Measurements from ENCODE around the gene UBR4. TPM values are rescaled to one million over a fixed set of nuclear protein-coding genes. Genes with fewer than 3 reads are reported as not detected.

Gene UBR4
- total RNA-seq, 1 experiment from 2014 or later = 131 TPM

DNA sequence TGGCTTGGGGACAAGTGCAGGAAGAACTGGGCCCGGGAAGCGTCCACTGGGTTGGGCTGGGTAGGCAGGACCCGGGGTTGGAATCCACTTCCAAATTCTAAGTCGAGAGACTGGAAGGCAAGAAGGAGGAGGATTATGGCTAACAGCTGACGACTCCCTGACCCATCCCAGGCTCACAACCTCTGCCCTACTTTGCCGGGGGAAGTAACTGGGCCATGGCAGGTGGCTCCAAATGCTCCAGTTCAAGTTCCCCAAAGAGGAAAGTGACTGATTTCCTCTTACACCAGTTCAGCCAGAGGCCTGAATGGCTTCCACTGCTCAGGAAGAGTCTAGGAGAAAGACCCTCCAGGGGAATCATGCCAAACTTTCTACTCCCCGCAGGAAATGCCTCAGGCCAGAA lies 29.8 kb upstream of the UBR4 start:
- DNase-seq = no peak
- H3K23me2 ChIP-seq (ENCODE audit: insufficient read length, low read depth, low read length, poor library complexity, severe bottlenecking) = no peaks in the 10 kb centered on the region
- H3K56ac ChIP-seq (ENCODE audit: insufficient read length, low read depth, low read length) = no peak overlapping the region
- no peak overlapping the region for H3K4me3 Mint-ChIP-seq
- no peak overlapping the region for H3K18ac ChIP-seq (ENCODE audit: insufficient read length, low read depth, low read length)
- H2BK12ac ChIP-seq (ENCODE audit: insufficient read length, low read depth, low read length) = no peak overlapping the region
- no peak overlapping the region for H4K8ac ChIP-seq (replicated peaks; ENCODE audit: insufficient read length, low read depth, low read length)
- H3K36me3 Mint-ChIP-seq (ENCODE audit: insufficient read depth in 1 of 3, low read depth in 3 of 3) = peaks cover 55 to 87% (median 81%) of the 10 kb centered on the region in 3 experiments; a peak in 6 of 7 replicates
- no peak overlapping the region for H3T11ph ChIP-seq (ENCODE audit: low read length)
- H2BK120ac ChIP-seq (ENCODE audit: low read depth, low read length, poor library complexity, severe bottlenecking) = no peak overlapping the region
- no peak overlapping the region for H2BK15ac ChIP-seq (ENCODE audit: low read depth, low read length)
- no peaks in the 10 kb centered on the region; the same call in 1 of the 2 replicates for H3K27me3 ChIP-seq (ENCODE audit: insufficient read depth, low read length)
- no peak overlapping the region for H4K91ac ChIP-seq (ENCODE audit: insufficient read length, low read depth, low read length)
- no peak overlapping the region for H2AK5ac ChIP-seq (ENCODE audit: insufficient read length, low read length)
- no peaks in the 10 kb centered on the region for H4K20me1 ChIP-seq (ENCODE audit: control insufficient read depth, insufficient read depth, insufficient read length)
- no peaks in the 10 kb centered on the region; a peak in 1 of 5 replicates for H3K9me3 Mint-ChIP-seq
- no peak overlapping the region for H4K5ac ChIP-seq (ENCODE audit: insufficient read length, low read depth, low read length)
- H3K27ac Mint-ChIP-seq = no peak overlapping the region
- no peak overlapping the region for H3K23ac ChIP-seq (ENCODE audit: insufficient read length, low read depth, low read length)
- no peaks in the 10 kb centered on the region for H3K4me1 Mint-ChIP-seq
- TF ChIP-seq, protein P1, sequence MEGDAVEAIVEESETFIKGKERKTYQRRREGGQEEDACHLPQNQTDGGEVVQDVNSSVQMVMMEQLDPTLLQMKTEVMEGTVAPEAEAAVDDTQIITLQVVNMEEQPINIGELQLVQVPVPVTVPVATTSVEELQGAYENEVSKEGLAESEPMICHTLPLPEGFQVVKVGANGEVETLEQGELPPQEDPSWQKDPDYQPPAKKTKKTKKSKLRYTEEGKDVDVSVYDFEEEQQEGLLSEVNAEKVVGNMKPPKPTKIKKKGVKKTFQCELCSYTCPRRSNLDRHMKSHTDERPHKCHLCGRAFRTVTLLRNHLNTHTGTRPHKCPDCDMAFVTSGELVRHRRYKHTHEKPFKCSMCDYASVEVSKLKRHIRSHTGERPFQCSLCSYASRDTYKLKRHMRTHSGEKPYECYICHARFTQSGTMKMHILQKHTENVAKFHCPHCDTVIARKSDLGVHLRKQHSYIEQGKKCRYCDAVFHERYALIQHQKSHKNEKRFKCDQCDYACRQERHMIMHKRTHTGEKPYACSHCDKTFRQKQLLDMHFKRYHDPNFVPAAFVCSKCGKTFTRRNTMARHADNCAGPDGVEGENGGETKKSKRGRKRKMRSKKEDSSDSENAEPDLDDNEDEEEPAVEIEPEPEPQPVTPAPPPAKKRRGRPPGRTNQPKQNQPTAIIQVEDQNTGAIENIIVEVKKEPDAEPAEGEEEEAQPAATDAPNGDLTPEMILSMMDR (conservative IDR thresholded peaks at IDR 0.05) = no peak
- no peak overlapping the region for H3K9ac ChIP-seq (ENCODE audit: extremely low read depth, insufficient read length, low read length)
- no peak overlapping the region for H3K4ac ChIP-seq (ENCODE audit: low read depth, low read length)
- H2AFZ ChIP-seq (ENCODE audit: low read length) = no peak overlapping the region
- H3K27me3 Mint-ChIP-seq (ENCODE audit: low read depth) = no peaks in the 10 kb centered on the region
- no peaks in the 10 kb centered on the region for H3K79me2 ChIP-seq (ENCODE audit: insufficient read depth, low read length)
- no peak overlapping the region for H2BK5ac ChIP-seq (ENCODE audit: insufficient read length, low read length)
- H2BK20ac ChIP-seq (ENCODE audit: low read depth, low read length, poor library complexity, severe bottlenecking) = no peak overlapping the region
- no CpG with 5 or more reads among the region's 7 CpGs for WGBS (ENCODE audit: extremely low coverage, insufficient read length, low lambda C conversion rate)
- no peak overlapping the region for H3K14ac ChIP-seq (ENCODE audit: insufficient read depth, low read length)
- no peak overlapping the region for H3K27ac ChIP-seq (ENCODE audit: insufficient read length, low read depth, low read length)
- no peaks in the 10 kb centered on the region for H3K79me1 ChIP-seq (ENCODE audit: insufficient read depth, low read depth, low read length, poor library complexity, severe bottlenecking)
- H3K9me3 ChIP-seq (ENCODE audit: control insufficient read depth, low read depth, low read length) = no peaks in the 10 kb centered on the region
- H3K4me2 ChIP-seq (ENCODE audit: insufficient read depth, insufficient read length, low read length) = no peak overlapping the region
- H3K4me1 ChIP-seq (ENCODE audit: insufficient read depth, low read length) = no peaks in the 10 kb centered on the region
